Osteoblast (primary cell): ENCODE measurements around the gene PBX1. TPM values are rescaled to one million over a fixed set of nuclear protein-coding genes. Genes with fewer than 3 reads are reported as not detected.

ENCODE experiments used
- DNase-seq: peaks from one replicate; pipeline ENCODE4 v3.0.0; 2011; ENCODE audit warnings: low spot score, mixed read lengths; ENCODE audit not compliant: insufficient read length; ENCODE audit errors: missing footprints
- H2AFZ ChIP-seq: 2 replicates; pipeline ENCODE4 v1.6.0; 2011; ENCODE audit warnings: mild to moderate bottlenecking, low read length
- H3K27ac ChIP-seq: 2 replicates; pipeline ENCODE4 v1.5.1; 2011; ENCODE audit warnings: mild to moderate bottlenecking, low read depth, low read length, moderate library complexity
- H3K27me3 ChIP-seq: 2 replicates; pipeline ENCODE4 v1.6.0; 2012; ENCODE audit warnings: mild to moderate bottlenecking, control low read depth, inconsistent platforms, low read length, moderate library complexity; ENCODE audit not compliant: insufficient read depth
- H3K36me3 ChIP-seq: 2 replicates; pipeline ENCODE4 v1.5.1; 2011; ENCODE audit warnings: mild to moderate bottlenecking, low read length, control low read depth, moderate library complexity; ENCODE audit not compliant: insufficient read depth
- H3K4me1 ChIP-seq: 2 replicates; pipeline ENCODE4 v1.5.1; 2011; ENCODE audit warnings: mild to moderate bottlenecking, low read length, control low read depth, moderate library complexity; ENCODE audit not compliant: insufficient read depth
- H3K4me2 ChIP-seq: 2 replicates; pipeline ENCODE4 v1.6.0; 2011; ENCODE audit warnings: mild to moderate bottlenecking, low read length; ENCODE audit not compliant: insufficient read depth
- H3K4me3 ChIP-seq: fragments of 200-600 bp; sonication (generic); 3 replicates; pipeline ENCODE4 v1.5.1; 2012; ENCODE audit warnings: mild to moderate bottlenecking, low read length, inconsistent platforms; ENCODE audit not compliant: insufficient read depth
- H3K79me2 ChIP-seq: 2 replicates; pipeline ENCODE4 v1.6.0; 2012; ENCODE audit warnings: mild to moderate bottlenecking, low read length, control low read depth, inconsistent platforms; ENCODE audit not compliant: insufficient read depth
- H3K9me3 ChIP-seq: 2 replicates; pipeline ENCODE4 v1.5.1; 2011; ENCODE audit warnings: low read depth, low read length, control low read depth
- H4K20me1 ChIP-seq: 2 replicates; pipeline ENCODE4 v1.6.0; 2012; ENCODE audit warnings: mild to moderate bottlenecking, low read length, control low read depth; ENCODE audit not compliant: insufficient read depth
- CTCF ChIP-seq: IDR thresholded peaks from 2 replicates; pipeline ENCODE4 v1.5.1; 2011; ENCODE audit warnings: mild to moderate bottlenecking, low read depth, low read length, moderate library complexity; ENCODE audit errors: extremely low read depth
- total RNA-seq: library from RNA; depleted of rRNA; stranded (reverse); fragments of >200 nt; gene quantifications from 2 replicates; pipeline ENCODE4 v1.2.3, GENCODE V29; 2012

Gene PBX1
- total RNA-seq, 1 donor, result 10.1 TPM

- H3K9me3 ChIP-seq, result no peaks in the 10 kb centered on the region
- no peaks in the 10 kb centered on the region for H3K36me3 ChIP-seq
- no peaks in the 10 kb centered on the region for H3K27me3 ChIP-seq
- peaks cover 20% of the 10 kb centered on the region for H3K4me1 ChIP-seq
- no peak overlapping the region for H3K27ac ChIP-seq
- H4K20me1 ChIP-seq, result no peaks in the 10 kb centered on the region
- no peak for DNase-seq
- H3K79me2 ChIP-seq, result no peaks in the 10 kb centered on the region
- TF ChIP-seq CTCF, result no peak
- H3K4me3 ChIP-seq, result no peak overlapping the region
- H2AFZ ChIP-seq, result no peak overlapping the region
- no peak overlapping the region for H3K4me2 ChIP-seq
Observed at GRCh38 chr1:164725401-164725800, 166.4 kb downstream of the PBX1 start.

DNA sequence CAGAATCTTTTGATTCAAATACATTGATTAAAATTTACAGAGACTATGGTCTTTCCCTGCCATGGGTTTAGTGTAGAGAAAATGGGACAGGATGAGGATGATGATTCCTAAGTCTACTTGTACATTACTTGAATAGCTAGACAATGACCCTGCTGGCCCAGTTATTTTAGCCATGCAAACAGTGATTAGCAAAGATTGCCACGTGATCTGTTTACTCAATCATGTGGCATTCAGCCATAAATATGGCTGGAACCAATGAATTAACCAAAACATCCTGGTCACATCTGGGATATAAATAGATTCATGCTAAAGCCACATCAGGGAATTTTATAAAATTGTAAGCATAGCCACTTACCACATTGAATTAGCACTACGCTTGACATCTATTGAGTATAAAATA is 167.3 kb downstream of the PBX1 start:
- no peaks in the 10 kb centered on the region for H3K27me3 ChIP-seq
- H3K4me2 ChIP-seq, result peak overlapping the region; percentile 17
- no peak overlapping the region for H3K4me3 ChIP-seq
- no peaks in the 10 kb centered on the region for H4K20me1 ChIP-seq
- no peak overlapping the region for H2AFZ ChIP-seq
- H3K79me2 ChIP-seq, result no peaks in the 10 kb centered on the region
- H3K36me3 ChIP-seq, result no peaks in the 10 kb centered on the region
- DNase-seq, result no peak
- H3K4me1 ChIP-seq, result peaks cover 20% of the 10 kb centered on the region
- TF ChIP-seq CTCF, result no peak
- H3K9me3 ChIP-seq, result no peaks in the 10 kb centered on the region
- no peak overlapping the region for H3K27ac ChIP-seq

DNA sequence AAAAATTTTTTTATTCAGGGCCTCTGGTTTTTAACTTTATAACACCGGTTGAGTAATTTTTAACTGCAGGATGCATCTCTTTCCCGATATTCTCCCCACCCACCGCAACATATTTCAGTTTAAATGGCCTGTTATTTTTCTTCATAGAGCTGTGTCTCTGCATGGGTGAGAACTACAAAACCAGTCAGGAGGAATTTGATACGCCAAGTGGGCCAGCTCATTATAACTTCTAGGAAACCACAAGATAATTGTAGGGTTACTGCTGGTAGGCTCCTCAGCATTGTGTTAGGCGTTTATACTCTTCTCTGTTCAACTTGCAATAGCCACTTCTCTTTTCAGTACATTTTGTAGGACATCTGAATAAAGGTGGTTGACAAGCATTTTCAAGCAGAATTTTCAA is 169.7 kb downstream of the PBX1 start:
- Histone ChIP-seq H3K27ac (no peak overlapping the region), H4K20me1 (no peaks in the 10 kb centered on the region), H3K4me2 (peak overlapping the region; percentile 17), H3K27me3 (no peaks in the 10 kb centered on the region), H3K4me1 (peaks cover 24% of the 10 kb centered on the region), H3K9me3 (no peaks in the 10 kb centered on the region), H3K79me2 (no peaks in the 10 kb centered on the region), H3K36me3 (no peaks in the 10 kb centered on the region), H2AFZ (no peak overlapping the region), H3K4me3 (no peak overlapping the region)
- no peak for TF ChIP-seq CTCF
- no peak for DNase-seq

- no peaks in the 10 kb centered on the region for H4K20me1 ChIP-seq
- DNase-seq, result no peak
- no peaks in the 10 kb centered on the region for H3K36me3 ChIP-seq
Observed at GRCh38 chr1:164731161-164731876, 172.3 kb downstream of the PBX1 start.

More at GRCh38 chr1:164731161-164731876, 172.3 kb downstream of the PBX1 start:
- Histone ChIP-seq H2AFZ (no peak overlapping the region), H3K4me1 (peaks cover 17% of the 10 kb centered on the region), H3K79me2 (no peaks in the 10 kb centered on the region), H3K4me2 (no peak overlapping the region), H3K27me3 (no peaks in the 10 kb centered on the region), H3K4me3 (no peak overlapping the region), H3K27ac (no peak overlapping the region), H3K9me3 (no peaks in the 10 kb centered on the region)
- TF ChIP-seq CTCF, result no peak
